HS-27A (cell line): ENCODE measurements around the gene MINK1.
A peak's percentile ranks its signal among the peaks of the same experiment; 100 is the strongest.

Source experiments
- DNase-seq: peaks from one replicate; pipeline ENCODE4 v3.0.0-alpha.2; 2012; ENCODE audit warnings: low read depth, missing footprints

MINK1 gene

DNA sequence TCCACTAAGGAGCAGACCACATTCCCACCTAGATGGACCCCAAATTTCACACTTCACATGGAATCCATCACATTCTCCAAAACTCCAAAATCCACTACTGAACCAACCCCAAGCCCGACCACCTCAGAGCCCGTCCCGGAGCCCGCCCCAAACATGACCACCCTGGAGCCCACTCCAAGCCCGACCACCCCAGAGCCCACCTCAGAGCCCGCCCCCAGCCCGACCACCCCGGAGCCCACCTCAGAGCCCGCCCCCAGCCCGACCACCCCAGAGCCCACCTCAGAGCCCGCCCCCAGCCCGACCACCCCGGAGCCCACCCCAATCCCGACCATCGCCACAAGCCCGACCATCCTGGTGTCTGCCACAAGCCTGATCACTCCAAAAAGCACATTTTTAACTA is 100.5 kb downstream of the MINK1 start:
- no peak for DNase-seq

DNA sequence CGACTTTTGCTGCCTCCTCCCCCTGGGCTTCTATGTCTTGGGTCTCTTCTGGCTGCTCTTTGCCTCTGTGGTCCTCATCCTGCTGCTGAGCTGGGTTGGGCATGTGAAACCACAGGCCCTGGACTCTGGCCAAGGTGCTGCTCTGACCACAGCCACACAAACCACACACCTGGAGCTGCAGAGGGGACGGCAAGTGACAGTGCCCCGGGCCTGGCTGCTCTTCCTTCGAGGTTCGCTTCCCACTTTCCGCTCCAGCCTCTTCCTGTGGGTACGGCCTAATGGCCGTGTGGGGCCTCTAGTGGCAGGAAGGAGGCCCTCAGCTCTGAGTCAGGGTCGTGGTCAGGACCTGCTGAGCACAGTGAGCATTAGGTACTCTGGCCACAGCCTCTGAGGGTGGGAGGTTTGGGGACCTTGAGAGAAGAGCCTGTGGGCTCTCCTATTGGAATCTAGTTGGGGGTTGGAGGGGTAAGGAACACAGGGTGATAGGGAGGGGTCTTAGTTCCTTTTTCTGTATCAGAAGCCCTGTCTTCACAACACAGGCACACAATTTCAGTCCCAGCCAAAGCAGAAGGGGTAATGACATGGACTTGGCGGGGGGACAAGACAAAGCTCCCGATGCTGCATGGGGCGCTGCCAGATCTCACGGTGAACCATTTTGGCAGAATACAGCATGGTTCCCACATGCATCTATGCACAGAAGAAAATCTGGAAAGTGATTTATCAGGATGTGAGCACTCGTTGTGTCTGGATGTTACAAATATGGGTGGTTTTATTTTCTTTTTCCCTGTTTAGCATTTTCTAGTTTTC is 101.2 kb downstream of the MINK1 start:
- DNase-seq, result no peak

DNA sequence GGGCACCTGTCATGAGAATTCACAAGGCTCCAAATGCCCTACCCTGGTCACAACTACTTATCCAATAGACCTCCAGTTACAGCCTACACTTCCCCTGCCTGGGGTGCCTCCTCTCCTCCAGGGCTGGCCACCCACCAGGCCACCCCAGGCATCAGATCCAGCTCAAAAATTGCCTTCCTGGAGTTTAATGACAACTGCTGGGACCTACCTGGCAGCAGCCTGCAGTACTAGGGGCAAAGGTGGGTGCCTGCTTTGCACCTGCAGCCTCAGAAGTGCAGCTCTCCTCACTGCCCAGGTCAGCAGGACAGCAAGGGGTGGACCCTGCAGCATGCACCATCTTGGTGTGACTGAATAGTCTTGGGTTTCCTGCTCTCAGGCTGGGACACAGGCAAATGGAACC is 102.5 kb downstream of the MINK1 start:
- no peak for DNase-seq

DNA sequence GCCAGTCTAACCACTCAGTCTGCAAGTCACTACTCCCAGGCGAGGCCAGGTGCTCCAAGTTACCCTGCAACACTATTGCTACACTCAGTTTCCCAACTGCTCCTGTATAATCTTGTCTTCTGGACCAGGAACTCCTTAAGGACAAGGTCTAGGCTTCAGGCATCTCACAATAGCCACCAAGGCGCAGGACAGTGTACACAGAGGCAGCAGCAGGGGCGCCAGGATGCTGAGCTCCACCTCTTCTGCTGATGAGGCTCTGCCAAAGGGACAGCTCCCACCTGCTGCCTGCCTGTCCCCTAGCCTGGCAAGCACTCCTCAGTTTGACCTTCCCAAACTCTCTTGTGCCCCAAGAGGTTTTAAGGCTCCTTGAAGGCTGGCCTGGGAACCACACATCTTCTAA is 103.3 kb downstream of the MINK1 start:
- DNase-seq, result no peak

DNA sequence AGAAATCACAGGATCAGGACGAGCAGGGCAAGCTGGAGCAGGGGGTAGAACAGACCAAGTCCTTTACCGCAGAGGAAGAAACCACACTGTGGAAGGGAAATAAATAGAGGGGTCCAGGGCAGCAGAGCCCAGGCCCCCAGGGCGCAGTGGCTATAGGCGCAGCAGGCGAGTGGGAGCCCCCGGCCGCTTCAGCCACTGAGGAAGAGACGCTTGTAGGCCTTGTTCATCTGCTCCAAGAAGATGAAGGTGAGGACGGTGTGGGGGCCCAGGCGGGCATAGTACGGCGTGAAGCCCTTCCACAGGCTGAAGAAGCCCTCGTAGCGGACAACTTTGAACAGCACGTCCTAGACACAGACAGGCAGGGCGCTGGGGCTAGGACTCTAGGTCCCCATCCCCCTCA is 104.4 kb downstream of the MINK1 start:
- no peak for DNase-seq

DNA sequence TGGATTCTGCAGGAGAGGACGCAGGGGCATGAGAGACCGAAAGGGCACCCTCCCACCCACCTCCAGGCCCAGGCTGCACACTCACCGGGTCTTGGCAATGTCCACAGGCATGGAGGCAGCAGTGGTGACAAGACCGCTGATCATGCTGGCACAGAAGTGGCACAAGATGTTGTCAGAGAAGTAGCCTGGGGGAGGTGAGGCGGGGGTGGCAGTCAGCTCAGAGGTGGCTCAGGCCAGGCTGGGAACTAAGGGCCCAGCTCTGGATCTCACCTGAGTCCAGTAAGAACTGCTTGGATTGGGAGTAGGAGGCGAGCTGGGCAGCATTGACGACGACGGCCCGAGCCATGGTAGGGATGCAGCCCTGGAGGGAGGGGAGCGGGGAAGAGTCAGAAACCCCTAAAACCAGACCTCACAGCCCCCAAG is 104.9 kb downstream of the MINK1 start:
- no peak for DNase-seq

DNA sequence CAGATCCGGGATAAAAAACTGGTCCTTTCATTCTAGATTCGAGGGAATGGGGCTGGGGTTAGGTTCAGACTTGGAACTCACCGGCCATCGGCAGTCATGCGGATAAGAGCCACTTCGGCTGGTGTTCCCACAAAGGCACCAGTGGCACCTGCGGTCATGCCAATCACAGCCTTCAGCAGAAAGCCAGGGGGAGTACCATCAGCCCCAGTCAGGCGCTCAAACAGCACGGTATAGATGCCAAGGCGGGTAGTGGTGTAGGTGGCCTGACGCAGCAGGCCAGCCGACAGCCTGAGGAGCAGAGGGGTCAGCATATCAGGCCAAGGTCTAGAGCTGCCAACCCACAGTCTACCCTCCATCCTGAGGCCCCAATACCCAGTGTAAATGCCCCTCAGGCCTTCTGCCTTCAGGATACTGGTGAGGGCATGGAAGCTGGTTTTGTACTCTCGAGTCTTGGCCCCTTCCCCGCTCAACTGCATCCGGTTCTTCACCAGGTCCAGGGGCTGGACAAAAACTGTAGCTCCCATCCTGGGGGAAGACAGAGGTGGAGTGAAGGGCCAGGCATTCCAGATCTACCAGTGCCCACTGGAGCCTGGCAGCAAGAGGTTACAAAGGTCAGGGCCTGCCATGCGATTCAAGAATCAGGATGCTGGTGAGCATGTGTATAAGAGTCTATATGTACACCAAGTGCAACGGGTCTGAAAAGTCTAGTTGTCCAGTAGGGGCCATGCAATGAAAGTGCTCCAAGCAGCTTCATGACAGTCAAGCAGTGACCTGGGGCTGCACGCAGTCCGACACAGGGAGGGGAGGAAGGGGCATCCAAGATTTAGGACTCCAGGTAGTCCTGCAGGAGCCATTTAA is 105.8 kb downstream of the MINK1 start:
- DNase-seq, result no peak

DNA sequence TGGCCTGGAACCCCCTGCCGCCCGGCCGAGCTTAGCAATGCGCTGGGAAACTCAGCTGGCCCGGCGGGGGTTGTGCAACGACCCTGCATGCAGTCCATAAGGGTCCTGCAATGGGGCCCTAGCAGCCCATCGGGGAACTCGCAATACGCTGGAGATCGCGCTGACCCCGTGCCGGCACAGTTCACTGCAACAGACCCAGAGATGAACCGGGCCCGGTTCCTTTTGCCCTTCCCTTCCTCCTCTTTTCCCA is 106.3 kb downstream of the MINK1 start:
- DNase-seq, result no peak

DNA sequence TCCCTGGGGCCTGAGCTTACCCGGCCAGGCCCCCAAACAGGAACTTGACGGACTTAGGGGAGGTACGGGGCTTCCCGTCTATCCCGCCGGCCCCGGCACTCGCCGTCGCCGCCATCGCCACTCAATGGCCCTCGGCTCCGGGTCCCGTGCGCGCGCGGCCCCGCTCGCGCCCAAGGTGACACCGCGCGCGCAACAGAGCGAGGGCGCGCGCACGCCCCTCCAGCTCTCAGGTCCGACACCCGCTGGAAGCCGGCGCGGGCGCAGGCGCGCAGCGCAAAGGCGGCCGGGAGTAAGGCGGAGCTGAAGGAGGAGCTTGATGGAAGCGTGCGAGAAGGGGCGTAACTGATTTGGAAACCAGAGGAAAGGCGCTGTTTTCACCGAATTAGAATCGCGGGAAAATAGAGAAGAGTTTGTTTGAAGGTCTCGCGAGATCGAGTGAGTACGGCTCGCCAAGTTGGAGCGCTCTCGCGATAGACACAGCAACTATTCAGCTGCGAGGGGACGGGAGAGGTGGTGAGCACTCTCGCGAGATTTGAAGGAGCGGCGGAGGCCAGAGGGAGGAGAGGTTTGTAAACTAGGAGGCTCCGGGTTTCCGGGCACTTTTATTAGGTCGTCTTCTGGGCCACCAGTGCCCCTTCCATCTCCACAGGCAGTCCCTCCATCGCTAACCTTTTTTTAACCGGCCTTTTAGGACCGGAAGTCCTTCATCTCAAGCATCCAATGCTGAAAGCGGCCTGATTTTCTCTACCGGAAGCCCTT is 106.8 kb downstream of the MINK1 start, which contains the start of the genes RNF167 and SLC25A11:
Gene RNF167, plus strand, starts transcription at position 473 of the 759 bp plus-strand sequence. CDS start 642 bp downstream, outside the sequence.
Gene SLC25A11, minus strand, starts transcription at position 251 of the 759 bp plus-strand sequence. Its CDS starts 136 bp downstream, at position 115.
- peak; percentile 94 for DNase-seq

DNA sequence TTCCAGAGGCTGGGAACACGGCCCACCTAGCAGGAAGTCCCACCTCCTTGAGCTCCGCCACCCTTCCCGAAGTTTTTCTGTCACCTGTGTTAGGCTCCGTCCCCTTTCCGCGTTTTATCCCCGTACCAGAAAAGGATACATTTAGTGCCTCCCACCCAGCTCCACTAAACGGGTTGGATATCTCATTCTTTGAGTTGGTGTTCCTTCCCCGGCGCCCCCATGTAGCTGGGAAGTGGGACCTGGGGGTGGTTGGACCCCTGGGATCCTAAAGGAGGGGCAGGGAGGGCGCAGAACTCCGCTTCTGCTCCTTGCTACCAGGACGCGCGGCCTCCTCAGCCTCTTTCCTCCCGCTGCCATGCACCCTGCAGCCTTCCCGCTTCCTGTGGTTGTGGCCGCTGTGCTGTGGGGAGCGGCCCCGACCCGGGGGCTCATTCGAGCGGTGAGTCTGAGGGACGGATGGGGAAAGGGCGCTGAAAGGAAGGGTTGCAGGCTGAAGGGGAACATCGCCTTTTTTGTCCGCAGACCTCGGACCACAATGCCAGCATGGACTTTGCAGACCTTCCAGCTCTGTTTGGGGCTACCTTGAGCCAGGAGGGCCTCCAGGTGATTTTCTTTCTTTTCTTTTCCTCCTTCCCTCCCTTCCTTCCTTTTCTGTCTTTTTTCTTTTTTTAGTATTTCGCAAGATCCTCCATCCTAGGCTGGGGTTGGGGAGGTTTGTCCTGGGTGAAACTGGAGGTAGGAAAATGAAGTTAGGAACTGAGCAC is 107.6 kb downstream of the MINK1 start:
- no peak for DNase-seq

DNA sequence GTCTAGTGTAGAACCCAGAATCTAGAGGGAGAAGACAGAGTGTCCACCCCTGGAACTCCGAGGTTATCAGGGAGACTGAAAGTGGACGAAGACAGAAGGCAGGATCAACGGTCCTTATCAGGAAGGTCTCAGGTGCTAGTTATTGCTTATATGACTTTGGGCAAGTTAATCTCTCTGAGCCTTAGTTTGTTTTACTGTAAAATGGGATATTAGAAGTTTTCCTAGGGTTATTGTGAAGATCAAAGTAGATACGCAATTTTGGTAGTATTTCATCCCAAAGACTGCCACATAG is 108.1 kb downstream of the MINK1 start:
- no peak for DNase-seq

DNA sequence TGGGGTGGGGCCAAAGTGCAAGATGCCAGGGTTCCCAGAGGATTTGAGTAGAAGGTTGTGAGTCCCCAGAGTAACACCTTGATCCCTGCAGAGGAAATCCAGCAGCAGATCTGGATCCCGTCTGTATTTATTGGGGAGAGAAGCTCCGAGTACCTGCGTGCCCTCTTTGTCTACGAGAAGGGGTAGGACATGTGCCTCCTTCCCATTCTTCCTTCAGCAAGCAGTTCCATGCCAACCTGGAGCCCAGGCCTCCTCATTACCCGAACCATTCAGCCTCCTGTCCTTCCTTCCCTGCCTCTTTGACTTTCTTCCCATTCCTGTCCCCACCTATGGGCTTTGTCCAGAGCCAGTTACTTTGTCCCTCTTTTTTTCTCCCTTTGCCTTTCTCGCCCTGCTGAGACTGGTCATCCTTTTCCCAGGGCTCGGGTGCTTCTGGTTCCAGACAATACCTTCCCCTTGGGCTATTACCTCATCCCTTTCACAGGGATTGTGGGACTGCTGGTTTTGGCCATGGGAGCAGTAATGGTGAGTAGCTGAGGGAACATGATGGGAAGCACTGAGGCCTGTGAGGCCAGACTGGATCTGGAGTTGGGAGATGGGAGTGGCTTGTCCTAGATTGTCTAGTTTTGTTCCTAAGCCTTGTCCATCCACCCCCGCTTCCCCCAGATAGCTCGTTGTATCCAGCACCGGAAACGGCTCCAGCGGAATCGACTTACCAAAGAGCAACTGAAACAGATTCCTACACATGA is 109.8 kb downstream of the MINK1 start:
- DNase-seq, result no peak

DNA sequence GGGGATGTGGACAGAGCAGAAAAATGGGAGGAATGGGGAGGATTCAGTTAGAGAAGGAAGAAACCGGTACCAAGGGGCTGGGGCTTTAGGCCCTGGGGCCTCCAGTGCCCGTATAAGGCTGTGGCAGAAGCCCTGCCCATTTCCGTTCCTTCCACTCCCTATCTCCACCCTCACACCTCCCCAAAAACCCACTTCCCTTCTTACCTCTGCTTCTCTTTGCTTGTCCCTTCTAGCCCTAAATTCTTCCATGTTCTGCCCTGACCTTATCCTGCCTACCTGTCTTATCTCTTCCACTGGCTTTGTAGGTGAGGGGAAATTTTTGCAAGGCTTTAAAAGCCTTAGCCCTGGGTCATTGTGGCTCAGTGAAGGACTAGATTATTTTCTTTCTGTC is 111.0 kb downstream of the MINK1 start:
- DNase-seq, result no peak

DNA sequence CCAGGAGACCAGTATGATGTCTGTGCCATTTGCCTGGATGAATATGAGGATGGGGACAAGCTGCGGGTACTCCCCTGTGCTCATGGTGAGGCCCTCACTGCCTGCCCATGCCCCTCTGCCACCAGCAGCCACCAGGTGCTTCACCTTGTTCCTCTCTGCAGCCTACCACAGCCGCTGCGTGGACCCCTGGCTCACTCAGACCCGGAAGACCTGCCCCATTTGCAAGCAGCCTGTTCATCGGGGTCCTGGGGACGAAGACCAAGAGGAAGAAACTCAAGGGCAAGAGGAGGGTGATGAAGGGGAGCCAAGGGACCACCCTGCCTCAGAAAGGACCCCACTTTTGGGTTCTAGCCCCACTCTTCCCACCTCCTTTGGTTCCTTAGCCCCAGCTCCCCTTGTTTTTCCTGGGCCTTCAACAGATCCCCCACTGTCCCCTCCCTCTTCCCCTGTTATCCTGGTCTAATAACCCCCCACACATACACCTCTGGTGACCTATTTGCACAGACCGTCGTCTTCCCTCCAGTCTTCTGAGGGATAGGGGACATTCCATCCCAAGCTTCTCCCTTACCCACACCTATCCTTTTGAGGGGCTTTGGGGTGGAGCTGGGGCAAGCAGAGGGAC is 111.5 kb downstream of the MINK1 start:
- DNase-seq, result no peak

DNA sequence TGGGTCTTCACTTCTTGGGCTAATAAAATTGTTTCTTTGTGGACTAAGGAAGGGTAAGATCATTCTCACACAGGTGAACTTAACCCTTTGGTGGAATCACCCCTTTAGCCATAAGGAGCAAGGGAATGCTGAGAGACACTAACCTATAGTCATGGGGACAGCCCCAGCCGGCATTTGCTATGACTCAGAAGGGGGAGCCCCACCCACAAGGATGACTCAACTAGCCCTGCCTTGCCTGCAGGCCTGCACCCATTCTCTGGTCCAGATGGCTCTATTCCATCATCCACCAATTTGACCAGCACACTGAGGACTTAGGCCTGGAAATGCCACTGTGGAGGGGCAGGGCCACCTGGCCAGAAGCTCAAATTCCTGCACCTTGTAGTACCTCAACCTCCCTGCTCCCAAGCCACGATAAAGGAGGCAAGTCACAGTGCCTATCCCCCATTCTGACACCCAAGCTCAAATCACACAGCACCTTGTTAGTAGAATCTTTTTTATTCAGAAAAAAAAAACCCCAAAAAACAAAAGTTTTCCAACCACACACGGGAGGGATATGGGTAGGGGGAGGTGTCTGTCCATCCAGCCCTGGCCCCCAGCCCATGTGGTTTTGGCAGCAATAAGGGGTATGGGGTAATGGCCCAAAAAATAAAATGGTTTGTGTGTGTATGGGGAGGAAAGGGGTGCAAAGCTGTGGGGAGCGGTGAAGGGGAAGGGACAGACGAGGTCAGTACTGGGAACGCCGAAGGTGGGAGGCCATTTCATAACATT is 112.2 kb downstream of the MINK1 start:
- DNase-seq, result peak; percentile 66

DNA sequence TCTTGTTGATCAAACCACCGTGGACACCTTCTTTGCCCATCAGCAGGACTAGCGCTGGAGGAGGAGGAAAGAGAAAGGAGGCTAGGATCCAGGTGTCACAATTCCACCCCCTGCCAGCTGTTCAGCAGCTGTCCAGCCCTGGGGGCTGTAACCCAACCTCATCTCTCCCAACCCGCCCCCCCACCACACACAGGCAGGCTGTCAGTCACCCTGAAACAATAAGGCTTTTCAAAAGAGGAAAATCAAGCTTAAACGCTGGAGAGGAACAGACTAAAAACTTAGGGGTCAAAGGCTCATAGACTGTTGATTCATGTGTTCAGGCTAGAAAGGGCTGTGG is 112.8 kb downstream of the MINK1 start:
- no peak for DNase-seq

DNA sequence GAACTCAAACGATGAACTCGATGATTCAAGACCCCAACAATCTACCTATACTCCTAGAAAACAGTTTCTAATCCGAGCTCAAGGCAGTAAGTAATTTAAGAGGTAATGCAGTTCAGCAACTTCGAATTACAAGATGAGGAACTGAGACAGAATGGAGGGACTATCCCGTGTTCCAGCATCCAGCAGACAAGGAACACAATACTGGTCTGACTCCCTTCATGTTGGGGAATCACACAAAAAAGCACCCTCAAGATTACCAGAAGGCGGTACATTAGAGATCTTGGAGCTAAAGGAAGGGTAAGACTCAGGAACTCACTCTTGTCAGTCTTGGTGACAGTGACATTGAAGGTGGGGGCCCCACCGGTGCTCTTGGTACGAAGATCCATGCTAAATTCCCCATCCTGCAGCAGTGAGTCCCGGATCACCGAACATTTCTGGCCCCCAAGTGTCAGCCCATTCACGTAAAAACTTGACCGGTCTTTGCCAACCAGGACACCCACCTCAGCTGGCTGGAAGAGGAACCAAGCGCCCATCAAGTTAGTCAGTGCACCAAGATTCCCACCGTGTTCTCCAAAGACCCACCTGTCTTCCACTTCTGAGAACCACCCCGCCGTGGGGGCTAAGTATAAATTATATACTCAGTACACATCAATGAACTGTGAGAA is 113.3 kb downstream of the MINK1 start:
- DNase-seq, result no peak

DNA sequence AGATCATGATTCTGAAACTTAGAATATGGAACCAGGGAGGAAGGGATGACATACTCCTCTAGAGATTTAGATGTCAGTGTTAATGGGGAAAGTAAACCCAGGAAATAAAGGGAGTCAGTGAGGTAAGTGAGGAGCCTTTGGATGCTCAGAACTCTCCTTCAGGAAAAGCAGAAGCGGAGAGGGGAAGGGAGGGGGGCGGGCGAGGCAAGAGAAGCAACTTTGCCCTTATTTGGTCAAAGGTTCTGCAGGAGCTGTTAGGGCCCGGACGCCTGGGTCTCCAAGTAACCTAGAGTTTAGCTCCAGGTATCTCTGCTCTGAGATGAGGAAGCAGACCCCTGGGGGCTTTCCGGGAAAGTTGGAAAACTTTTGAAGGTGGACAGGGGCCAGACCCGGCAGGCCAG is 113.9 kb downstream of the MINK1 start:
- DNase-seq, result no peak
